Endothelial cell of umbilical vein (primary cell): ENCODE results near the gene ANXA2R. TPM values are rescaled to one million over a fixed set of nuclear protein-coding genes. Genes with fewer than 3 reads are reported as not detected.

Experiments
- BruUV-seq: library from RNA; stranded (reverse); fragments of 400-500 nt; replicated peaks from 2 replicates; lab custom pipeline; 2021; lab: Mats Ljungman, UMichigan
- CTCF ChIA-PET: fragments of 300-600, 350-600 bp; sonication (Branson Sonifier 250); formaldehyde crosslinking; loops from one replicate; lab custom pipeline; 2021; ENCODE audit warnings: antibody characterized with exemption, inconsistent platforms; lab: Charles Lee
- POLR2A ChIA-PET: fragments of 300-600, 350-600 bp; sonication (Branson Sonifier 250); formaldehyde crosslinking; loops from one replicate; lab custom pipeline; 2021; ENCODE audit warnings: antibody characterized with exemption, inconsistent platforms; lab: Charles Lee
- DNase-seq: peaks from one replicate; pipeline ENCODE4 v3.0.0-alpha.2; 2011; ENCODE audit warnings: low read depth, low spot score
- FAIRE-seq: peaks from 2 replicates; lab custom pipeline; 2011; peaks lifted over from hg19 to GRCh38; lab: Jason Lieb, UNC
- H2AFZ ChIP-seq: 2 replicates; pipeline ENCODE4 v1.6.0; 2012; ENCODE audit warnings: low read depth, low read length, control low read depth, inconsistent platforms
- H3K27ac ChIP-seq: 2 replicates; pipeline ENCODE4 v1.5.1; 2011; ENCODE audit warnings: low read depth, mild to moderate bottlenecking, control low read depth, low read length, moderate library complexity; ENCODE audit not compliant: insufficient read depth
- H3K27me3 ChIP-seq, 2 experiments: 2 replicates each; pipeline versions ENCODE4 v1.6.0 to v1.6.1; 2011; ENCODE audit warnings: low read length in 2 of 2, mixed read lengths in 1 of 2; ENCODE audit not compliant: control insufficient read depth in 2 of 2, insufficient read depth in 2 of 2
- H3K36me3 ChIP-seq, 2 experiments: 2 replicates in 1 of 2; 3 replicates in 1 of 2; pipeline ENCODE4 v1.5.1; 2011; ENCODE audit warnings: low read length in 2 of 2, mild to moderate bottlenecking in 1 of 2, moderate library complexity in 1 of 2; ENCODE audit not compliant: control insufficient read depth in 2 of 2, insufficient read depth in 2 of 2; ENCODE audit errors: extremely low read depth in 1 of 2
- H3K4me1 ChIP-seq: 3 replicates; pipeline ENCODE4 v1.5.1; 2011; ENCODE audit warnings: mild to moderate bottlenecking, low read length; ENCODE audit not compliant: control insufficient read depth, insufficient read depth; ENCODE audit errors: extremely low read depth
- H3K4me2 ChIP-seq: 2 replicates; pipeline ENCODE4 v1.6.1; 2011; ENCODE audit warnings: low read length, control low read depth, mixed read lengths; ENCODE audit not compliant: insufficient read depth
- H3K4me3 ChIP-seq, 3 experiments: fragments of 200-600 bp in 1 of 3; sonication (generic), shearing (Covaris generic) in 1 of 3; replicated peaks in 1 of 3; 2 replicates each; pipeline ENCODE4 v1.5.1; 2011 to 2016; ENCODE audit warnings: control low read depth in 3 of 3, low read length in 3 of 3, mild to moderate bottlenecking in 2 of 3, inconsistent platforms in 1 of 3, low read depth in 1 of 3, moderate library complexity in 1 of 3; ENCODE audit not compliant: insufficient read depth in 1 of 3
- H3K79me2 ChIP-seq: 2 replicates; pipeline ENCODE4 v1.6.0; 2012; ENCODE audit warnings: low read length, inconsistent platforms; ENCODE audit not compliant: control insufficient read depth, insufficient read depth
- H3K9ac ChIP-seq: replicated peaks from 2 replicates; pipeline ENCODE3; 2011; ENCODE audit warnings: low read length, control low read depth; ENCODE audit not compliant: insufficient read depth; ENCODE audit errors: extremely low read depth
- H3K9me1 ChIP-seq: replicated peaks from 3 replicates; pipeline ENCODE4 v1.6.0; 2011; ENCODE audit warnings: mild to moderate bottlenecking, low read length; ENCODE audit not compliant: control insufficient read depth, insufficient read depth; ENCODE audit errors: extremely low read depth
- H3K9me3 ChIP-seq: replicated peaks from 2 replicates; pipeline ENCODE4 v1.5.1; 2012; ENCODE audit warnings: low read length, inconsistent platforms; ENCODE audit not compliant: control insufficient read depth, insufficient read depth
- H4K20me1 ChIP-seq: replicated peaks from 2 replicates; pipeline ENCODE3; 2011; ENCODE audit warnings: mild to moderate bottlenecking, low read length; ENCODE audit not compliant: control insufficient read depth, insufficient read depth; ENCODE audit errors: extremely low read depth
- EZH2 ChIP-seq: IDR thresholded peaks from 2 replicates; pipeline ENCODE4 v1.6.1; 2012; ENCODE audit warnings: borderline replicate concordance, low read depth, mild to moderate bottlenecking, moderate library complexity, low read length, inconsistent platforms; ENCODE audit not compliant: severe bottlenecking
- FOS ChIP-seq: IDR thresholded peaks from 2 replicates; pipeline ENCODE4 v1.6.1; 2011; ENCODE audit warnings: mild to moderate bottlenecking, low read length, moderate library complexity, borderline replicate concordance; ENCODE audit not compliant: insufficient read depth
- GATA2 ChIP-seq: IDR thresholded peaks from 2 replicates; pipeline ENCODE4 v1.7.0; 2011; ENCODE audit warnings: low read depth, mild to moderate bottlenecking, moderate library complexity, mixed read lengths, low read length; ENCODE audit not compliant: insufficient read length, insufficient read depth
- JUN ChIP-seq: IDR thresholded peaks from 2 replicates; pipeline ENCODE4 v1.6.1; 2011; ENCODE audit warnings: borderline replicate concordance, low read depth; ENCODE audit not compliant: insufficient read length, insufficient read depth
- MYC ChIP-seq: IDR thresholded peaks from one replicate; pipeline ENCODE4 v1.6.1; 2011; ENCODE audit warnings: mild to moderate bottlenecking, low read depth, low read length
- POLR2A ChIP-seq: IDR thresholded peaks from 2 replicates; pipeline ENCODE4 v1.6.1; 2012; ENCODE audit warnings: low read depth, mild to moderate bottlenecking, control low read depth, low read length
- POLR2AphosphoS5 ChIP-seq: IDR thresholded peaks from 2 replicates; pipeline ENCODE4 v1.6.1; 2012; ENCODE audit warnings: low read depth, mild to moderate bottlenecking, control low read depth, low read length, moderate library complexity; ENCODE audit not compliant: insufficient read depth
- dilution Hi-C: fragments of 300-500 bp; cut with MboI; formaldehyde crosslinking; loops from one replicate; pipeline ENCODE4 v1.15.0; 2019; ENCODE audit warnings: low sequenced_read_pairs; ENCODE audit not compliant: extremely low pct_ligation_motif_present
- intact Hi-C: fragments of 100-400 bp; cut with micrococcal nuclease; formaldehyde crosslinking; loops from one replicate; pipeline ENCODE4 v1.10.0; 2022
- polyA plus RNA-seq, 4 experiments: library from polyadenylated mRNA; depleted of rRNA in 3 of 4; stranded (reverse) in 3 of 4; unstranded in 1 of 4; fragments of >200 nt; gene quantifications; 2 replicates each; pipeline versions ENCODE4 v1.2.1 to v1.2.3, GENCODE V29; 2011 to 2012; ENCODE audit warnings: missing spikeins in 1 of 4
- total RNA-seq: library from RNA; stranded (reverse); gene quantifications from 2 replicates; pipeline ENCODE4 v1.2.3, GENCODE V29; 2021
- TF ChIP-seq, protein P1 (sequence below): IDR thresholded peaks from 2 replicates; pipeline ENCODE4 v1.6.1; 2011; ENCODE audit not compliant: insufficient read depth, insufficient read length
- TF ChIP-seq, protein P2 (sequence below), 2 donors: IDR thresholded peaks; 1 replicate in 1 of 2; 2 replicates in 1 of 2; pipeline ENCODE4 v1.5.1; 2011; ENCODE audit warnings: low read length in 2 of 2, mild to moderate bottlenecking in 2 of 2, moderate library complexity in 2 of 2, control low read depth in 1 of 2, inconsistent platforms in 1 of 2, low read depth in 1 of 2; ENCODE audit not compliant: insufficient read depth in 1 of 2; ENCODE audit errors: extremely low read depth in 1 of 2

ANXA2R gene
- total and polyA plus RNA-seq, 2 donors (not counting 3 experiments of a cell fraction or from before 2014, with no cell fraction given): 6.6 to 10.4 TPM

DNA sequence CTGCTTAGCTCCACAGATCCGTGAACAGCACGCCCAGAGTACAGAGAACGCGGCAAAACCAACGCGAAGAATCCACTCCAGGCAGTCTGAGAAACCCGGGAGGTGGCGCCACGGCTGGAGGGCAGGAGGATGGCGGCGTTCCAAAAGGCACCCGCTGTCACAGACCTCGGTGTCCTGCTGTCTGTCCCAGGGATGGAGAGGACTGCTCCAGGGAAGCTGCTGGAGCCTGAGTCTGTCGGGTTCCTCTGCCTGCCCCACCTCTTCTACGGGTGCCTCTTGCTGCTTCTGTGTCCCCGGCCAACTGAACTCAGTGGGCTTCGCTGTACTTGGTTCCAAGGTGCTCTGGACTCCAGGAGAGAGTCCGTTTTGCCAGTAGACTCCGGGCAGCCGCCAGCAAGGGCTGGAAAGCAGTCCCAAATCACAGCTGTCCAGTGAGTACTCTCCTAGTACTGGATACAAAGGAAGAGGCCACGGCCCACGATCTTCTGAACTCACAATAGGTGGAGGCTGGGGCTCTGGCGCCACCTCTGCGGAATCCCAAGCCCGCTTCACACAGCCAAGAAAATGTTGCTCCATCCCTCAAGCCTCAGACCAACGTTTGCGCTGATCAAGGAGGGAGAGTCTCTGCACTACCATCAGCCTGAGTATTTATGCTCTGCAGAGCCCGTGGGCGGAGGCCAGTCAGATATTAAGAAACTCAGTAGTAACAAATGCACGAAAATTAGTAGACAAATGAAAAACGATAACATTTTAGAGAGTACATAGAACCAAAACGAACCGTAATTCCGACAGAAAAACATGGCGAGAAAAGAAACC, 440 bp downstream of the ANXA2R start:
- FAIRE-seq: peak; percentile 80
- H3K4me2 ChIP-seq: peak overlapping the region; percentile 85
- peak overlapping the region; percentile 77 for H3K27ac ChIP-seq
- TSS peak; percentile 39 for BruUV-seq
- ChIA-PET CTCF (interaction anchor here (1.0 to 4.8 kb wide), 8 partner anchors 20 to 131 kb away, joined by 3 to 69 read pairs (median 20); no protein-coding TSS in a partner anchor), POLR2A (interaction anchor here (1.5 kb wide), 1 partner anchor 22 kb away, joined by 6 read pairs; no protein-coding TSS in a partner anchor)
- peaks cover 34% of the 10 kb centered on the region for H3K4me1 ChIP-seq
- intact Hi-C loops (loop anchor here (1.0 kb wide), 6 partner anchors 22 to 127 kb away; no protein-coding TSS in a partner anchor), dilution Hi-C loops (no loop called here)
- H3K79me2 ChIP-seq: peaks cover 57% of the 10 kb centered on the region
- no peaks in the 10 kb centered on the region for H3K36me3 ChIP-seq
- no peaks in the 10 kb centered on the region for H3K27me3 ChIP-seq
- peak; percentile 83 for DNase-seq
- peak overlapping the region; percentile 76 for H3K9ac ChIP-seq
- H4K20me1 ChIP-seq: no peaks in the 10 kb centered on the region
- peak overlapping the region; percentile 25 for H2AFZ ChIP-seq
- TF ChIP-seq EZH2 (no peak), MYC (no peak), GATA2 (no peak), FOS (no peak), POLR2AphosphoS5 (peak; percentile 22), JUN (no peak), POLR2A (no peak)
- TF ChIP-seq, protein P1, sequence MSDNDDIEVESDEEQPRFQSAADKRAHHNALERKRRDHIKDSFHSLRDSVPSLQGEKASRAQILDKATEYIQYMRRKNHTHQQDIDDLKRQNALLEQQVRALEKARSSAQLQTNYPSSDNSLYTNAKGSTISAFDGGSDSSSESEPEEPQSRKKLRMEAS: no peak
- TF ChIP-seq, protein P2, sequence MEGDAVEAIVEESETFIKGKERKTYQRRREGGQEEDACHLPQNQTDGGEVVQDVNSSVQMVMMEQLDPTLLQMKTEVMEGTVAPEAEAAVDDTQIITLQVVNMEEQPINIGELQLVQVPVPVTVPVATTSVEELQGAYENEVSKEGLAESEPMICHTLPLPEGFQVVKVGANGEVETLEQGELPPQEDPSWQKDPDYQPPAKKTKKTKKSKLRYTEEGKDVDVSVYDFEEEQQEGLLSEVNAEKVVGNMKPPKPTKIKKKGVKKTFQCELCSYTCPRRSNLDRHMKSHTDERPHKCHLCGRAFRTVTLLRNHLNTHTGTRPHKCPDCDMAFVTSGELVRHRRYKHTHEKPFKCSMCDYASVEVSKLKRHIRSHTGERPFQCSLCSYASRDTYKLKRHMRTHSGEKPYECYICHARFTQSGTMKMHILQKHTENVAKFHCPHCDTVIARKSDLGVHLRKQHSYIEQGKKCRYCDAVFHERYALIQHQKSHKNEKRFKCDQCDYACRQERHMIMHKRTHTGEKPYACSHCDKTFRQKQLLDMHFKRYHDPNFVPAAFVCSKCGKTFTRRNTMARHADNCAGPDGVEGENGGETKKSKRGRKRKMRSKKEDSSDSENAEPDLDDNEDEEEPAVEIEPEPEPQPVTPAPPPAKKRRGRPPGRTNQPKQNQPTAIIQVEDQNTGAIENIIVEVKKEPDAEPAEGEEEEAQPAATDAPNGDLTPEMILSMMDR (IDR thresholded peaks at IDR 0.05; ENCODE audit: extremely low read depth in 1 of 2, insufficient read depth in 1 of 2, low read depth in 1 of 2, low read length in 2 of 2): peak in 1 of 2 donors; percentile 51
- H3K9me3 ChIP-seq: no peaks in the 10 kb centered on the region
- peak overlapping the region; percentile 51 to 87 (median 51) for H3K4me3 ChIP-seq
- H3K9me1 ChIP-seq: no peaks in the 10 kb centered on the region
